ENCODE results near the gene NCOA1.

Gene NCOA1

DNA sequence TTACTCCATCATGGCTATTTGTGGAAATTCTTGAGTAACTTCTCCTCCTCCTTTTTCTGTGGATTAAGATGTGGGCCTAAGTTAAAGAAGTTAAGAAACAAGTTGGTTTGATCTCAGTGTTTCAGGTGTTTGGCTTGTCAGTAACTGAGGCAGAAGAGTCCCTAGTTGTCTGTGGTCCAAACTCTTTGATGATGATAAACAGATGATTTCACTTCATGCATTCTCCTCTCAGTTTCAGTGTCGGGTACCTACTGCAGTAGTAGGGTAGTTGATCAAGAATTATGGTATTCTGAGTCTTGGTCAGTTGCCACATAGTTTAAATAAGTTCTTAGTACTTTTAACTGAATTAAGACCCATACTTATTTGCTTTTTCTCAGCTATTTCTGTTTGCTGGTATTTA lies 85.6 kb downstream of the NCOA1 start:
- DNase-seq (ENCODE audit: low read depth in 1 of 2, low spot score in 1 of 2), result no peak
- H3K4me3 ChIP-seq (replicated peaks; ENCODE audit: insufficient read depth, low read length), result no peak overlapping the region
- TF ChIP-seq GABPA (IDR thresholded peaks at IDR 0.05; ENCODE audit: low read depth), result no peak
- TF ChIP-seq POLR2AphosphoS5 (IDR thresholded peaks at IDR 0.05; ENCODE audit: low read depth), result no peak
- TF ChIP-seq SPI1 (IDR thresholded peaks at IDR 0.05; ENCODE audit: borderline replicate concordance, low read depth), result no peak
- H3K27me3 ChIP-seq (ENCODE audit: insufficient read depth, poor library complexity, severe bottlenecking), result no peaks in the 10 kb centered on the region
- H3K27ac ChIP-seq (replicated peaks), result no peak overlapping the region

DNA sequence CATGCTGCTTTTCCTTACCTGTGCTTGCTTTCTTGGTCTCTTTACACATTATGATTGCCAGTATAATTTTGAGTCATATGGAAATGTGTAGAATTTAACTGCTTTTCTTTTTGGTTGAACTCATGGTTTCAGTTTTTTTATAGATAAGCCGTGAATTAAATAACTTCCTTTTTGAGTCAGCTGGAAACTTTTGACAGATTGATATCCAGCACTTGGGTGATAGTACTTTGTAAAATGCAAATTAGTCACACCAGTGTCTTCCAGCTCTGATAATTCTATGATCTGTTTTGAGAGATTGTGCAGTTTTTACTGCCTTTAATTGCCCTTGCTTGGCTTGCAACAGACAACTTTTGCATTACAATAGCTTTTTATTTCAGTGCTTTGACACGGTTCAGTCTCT lies 86.4 kb downstream of the NCOA1 start:
- TF ChIP-seq, protein P1, sequence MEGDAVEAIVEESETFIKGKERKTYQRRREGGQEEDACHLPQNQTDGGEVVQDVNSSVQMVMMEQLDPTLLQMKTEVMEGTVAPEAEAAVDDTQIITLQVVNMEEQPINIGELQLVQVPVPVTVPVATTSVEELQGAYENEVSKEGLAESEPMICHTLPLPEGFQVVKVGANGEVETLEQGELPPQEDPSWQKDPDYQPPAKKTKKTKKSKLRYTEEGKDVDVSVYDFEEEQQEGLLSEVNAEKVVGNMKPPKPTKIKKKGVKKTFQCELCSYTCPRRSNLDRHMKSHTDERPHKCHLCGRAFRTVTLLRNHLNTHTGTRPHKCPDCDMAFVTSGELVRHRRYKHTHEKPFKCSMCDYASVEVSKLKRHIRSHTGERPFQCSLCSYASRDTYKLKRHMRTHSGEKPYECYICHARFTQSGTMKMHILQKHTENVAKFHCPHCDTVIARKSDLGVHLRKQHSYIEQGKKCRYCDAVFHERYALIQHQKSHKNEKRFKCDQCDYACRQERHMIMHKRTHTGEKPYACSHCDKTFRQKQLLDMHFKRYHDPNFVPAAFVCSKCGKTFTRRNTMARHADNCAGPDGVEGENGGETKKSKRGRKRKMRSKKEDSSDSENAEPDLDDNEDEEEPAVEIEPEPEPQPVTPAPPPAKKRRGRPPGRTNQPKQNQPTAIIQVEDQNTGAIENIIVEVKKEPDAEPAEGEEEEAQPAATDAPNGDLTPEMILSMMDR (IDR thresholded peaks at IDR 0.05; ENCODE audit: insufficient read depth, low read length), result no peak
- no peak for TF ChIP-seq POLR2AphosphoS5 (IDR thresholded peaks at IDR 0.05; ENCODE audit: low read depth)
- TF ChIP-seq SPI1 (IDR thresholded peaks at IDR 0.05; ENCODE audit: borderline replicate concordance, low read depth), result no peak
- no peak for TF ChIP-seq GABPA (IDR thresholded peaks at IDR 0.05; ENCODE audit: low read depth)
- TF ChIP-seq REST (IDR thresholded peaks at IDR 0.05; ENCODE audit: insufficient replicate concordance, low read depth), result no peak
- H3K4me3 ChIP-seq (replicated peaks; ENCODE audit: insufficient read depth, low read length), result no peak overlapping the region

GRCh38 chr2:24579053-24579803 lies 88.2 kb downstream of the NCOA1 start:
- Histone ChIP-seq H3K27ac (replicated peaks) (no peak overlapping the region), H3K4me3 (replicated peaks; ENCODE audit: insufficient read depth, low read length) (no peak overlapping the region), H3K27me3 (ENCODE audit: insufficient read depth, poor library complexity, severe bottlenecking) (no peaks in the 10 kb centered on the region)
- no peak for TF ChIP-seq SPI1 (IDR thresholded peaks at IDR 0.05; ENCODE audit: borderline replicate concordance, low read depth)
- TF ChIP-seq, protein P1 (IDR thresholded peaks at IDR 0.05; ENCODE audit: insufficient read depth, low read length), result no peak
- no peak for TF ChIP-seq POLR2AphosphoS5 (IDR thresholded peaks at IDR 0.05; ENCODE audit: low read depth)
- no peak for TF ChIP-seq REST (IDR thresholded peaks at IDR 0.05; ENCODE audit: insufficient replicate concordance, low read depth)
- TF ChIP-seq GABPA (IDR thresholded peaks at IDR 0.05; ENCODE audit: low read depth), result no peak
- DNase-seq (ENCODE audit: low read depth in 1 of 2, low spot score in 1 of 2), result no peak

More for the DNA sequence above, 86.4 kb downstream of the NCOA1 start:
- no peaks in the 10 kb centered on the region for H3K27me3 ChIP-seq (ENCODE audit: insufficient read depth, poor library complexity, severe bottlenecking)
- H3K27ac ChIP-seq (replicated peaks), result no peak overlapping the region
- no peak for DNase-seq (ENCODE audit: low read depth in 1 of 2, low spot score in 1 of 2)

GRCh38 chr2:24580561-24580960 lies 89.5 kb downstream of the NCOA1 start:
- Histone ChIP-seq H3K27ac (replicated peaks) (no peak overlapping the region), H3K4me3 (replicated peaks; ENCODE audit: insufficient read depth, low read length) (no peak overlapping the region), H3K27me3 (ENCODE audit: insufficient read depth, poor library complexity, severe bottlenecking) (no peaks in the 10 kb centered on the region)
- TF ChIP-seq REST (IDR thresholded peaks at IDR 0.05; ENCODE audit: insufficient replicate concordance, low read depth) (no peak), SPI1 (IDR thresholded peaks at IDR 0.05; ENCODE audit: borderline replicate concordance, low read depth) (no peak)
- TF ChIP-seq, protein P1 (IDR thresholded peaks at IDR 0.05; ENCODE audit: insufficient read depth, low read length), result no peak
- no peak for DNase-seq (ENCODE audit: low read depth in 1 of 2, low spot score in 1 of 2)

Measured in HL-60 (cell line).